Tibial artery (tissue), 4 donors: Measurements from ENCODE around the gene BCAS2.

Experiments used
- DNase-seq, 2 donors: peaks; one replicate each; pipeline ENCODE4 v3.0.0-alpha.2; 2019
- H3K27ac ChIP-seq, 2 donors: fragments of 200-600 bp; sonication (generic) in 1 of 2; 1 replicate in 1 of 2; 2 replicates in 1 of 2; pipeline ENCODE4 v1.5.1; 2018 to 2019; ENCODE audit warnings: mild to moderate bottlenecking in 1 of 2
- H3K27me3 ChIP-seq, 2 donors: fragments of 200-600 bp; sonication (generic) in 1 of 2; one replicate each; pipeline versions ENCODE4 v1.5.1 to v1.6.0; 2016 to 2019
- H3K36me3 ChIP-seq, 3 donors: fragments of 200-600 bp; sonication (generic) in 2 of 3; one replicate each; pipeline ENCODE4 v1.5.1; 2016 to 2019; ENCODE audit warnings: mild to moderate bottlenecking in 2 of 3
- H3K4me1 ChIP-seq, 4 donors: fragments of 200-600 bp; sonication (generic) in 2 of 4; 1 replicate in 3 of 4; 2 replicates in 1 of 4; pipeline ENCODE4 v1.5.1; 2016 to 2019
- H3K4me3 ChIP-seq, 2 donors: fragments of 200-600 bp; sonication (generic) in 1 of 2; 1 replicate in 1 of 2; 2 replicates in 1 of 2; pipeline ENCODE4 v1.5.1; 2018 to 2019; ENCODE audit warnings: mild to moderate bottlenecking in 2 of 2
- H3K9me3 ChIP-seq, 3 donors: fragments of 200-600 bp; sonication (generic) in 1 of 3; one replicate each; pipeline ENCODE4 v1.5.1; 2016 to 2019
- CTCF ChIP-seq, 2 experiments: fragments of 200-600 bp in 1 of 2; fragments of 450-650 bp in 1 of 2; IDR thresholded peaks; one replicate each; pipeline ENCODE4 v1.5.1; 2017 to 2019; ENCODE audit warnings: antibody characterized with exemption in 2 of 2, mild to moderate bottlenecking in 1 of 2, moderate library complexity in 1 of 2
- intact Hi-C: fragments of 100-400 bp; cut with DNase I; formaldehyde crosslinking; loops from one replicate; pipeline ENCODE4 v1.15.0; 2023; ENCODE audit warnings: low total_unique reads

The BCAS2 gene

GRCh38 chr1:114595602-114596001, 14.2 kb upstream of the BCAS2 start:
- H3K27me3 ChIP-seq: no peaks in the 10 kb centered on the region
- no peaks in the 10 kb centered on the region for H3K9me3 ChIP-seq
- H3K36me3 ChIP-seq: peaks cover 41 to 59% (median 46%) of the 10 kb centered on the region in 3 donors
- no peak overlapping the region for H3K4me3 ChIP-seq
- H3K27ac ChIP-seq: no peak overlapping the region
- H3K4me1 ChIP-seq: no peaks in the 10 kb centered on the region
- DNase-seq: no peak
- intact Hi-C loops: no loop called here
- no peak for TF ChIP-seq CTCF (IDR thresholded peaks at IDR 0.05)

- Histone ChIP-seq H3K27ac (no peak overlapping the region), H3K4me1 (no peaks in the 10 kb centered on the region), H3K36me3 (peaks cover 39 to 49% (median 40%) of the 10 kb centered on the region in 3 donors), H3K9me3 (no peaks in the 10 kb centered on the region), H3K27me3 (no peaks in the 10 kb centered on the region), H3K4me3 (no peak overlapping the region)
- intact Hi-C loops: no loop called here
- TF ChIP-seq CTCF (IDR thresholded peaks at IDR 0.05): no peak
- DNase-seq: no peak
Measured at GRCh38 chr1:114594046-114594445, 12.6 kb upstream of the BCAS2 start.

- H3K27ac ChIP-seq: no peak overlapping the region
- intact Hi-C loops: no loop called here
Measured at GRCh38 chr1:114589122-114589521, 7.7 kb upstream of the BCAS2 start.

GRCh38 chr1:114588196-114588689, 6.8 kb upstream of the BCAS2 start:
- intact Hi-C loops: no loop called here
- no peak for DNase-seq
- H3K27me3 ChIP-seq: no peaks in the 10 kb centered on the region
- no peak overlapping the region for H3K4me3 ChIP-seq
- H3K36me3 ChIP-seq: peaks cover 14 to 28% (median 15%) of the 10 kb centered on the region in 3 donors
- TF ChIP-seq CTCF (IDR thresholded peaks at IDR 0.05): no peak
- no peaks in the 10 kb centered on the region for H3K4me1 ChIP-seq
- H3K9me3 ChIP-seq: no peaks in the 10 kb centered on the region
- no peak overlapping the region for H3K27ac ChIP-seq

More at GRCh38 chr1:114589122-114589521, 7.7 kb upstream of the BCAS2 start:
- peaks cover 23 to 37% (median 24%) of the 10 kb centered on the region in 3 donors for H3K36me3 ChIP-seq
- H3K27me3 ChIP-seq: no peaks in the 10 kb centered on the region
- no peak overlapping the region for H3K4me3 ChIP-seq
- H3K9me3 ChIP-seq: no peaks in the 10 kb centered on the region
- H3K4me1 ChIP-seq: no peaks in the 10 kb centered on the region
- no peak for TF ChIP-seq CTCF (IDR thresholded peaks at IDR 0.05)
- DNase-seq: no peak

GRCh38 chr1:114587203-114587991, 6.0 kb upstream of the BCAS2 start:
- Histone ChIP-seq H3K9me3 (no peaks in the 10 kb centered on the region), H3K36me3 (peaks cover 6 to 20% (median 9%) of the 10 kb centered on the region in 3 donors), H3K27ac (no peak overlapping the region), H3K27me3 (no peaks in the 10 kb centered on the region), H3K4me3 (no peak overlapping the region), H3K4me1 (no peaks in the 10 kb centered on the region)
- no peak for DNase-seq
- intact Hi-C loops: no loop called here
- TF ChIP-seq CTCF (IDR thresholded peaks at IDR 0.05): no peak
